Pancreas (tissue), 10 donors: ENCODE data around the gene AOAH. TPM values are rescaled to one million over a fixed set of nuclear protein-coding genes. Genes with fewer than 3 reads are reported as not detected.

Source experiments
- ATAC-seq, 4 donors: fragments of 200-7000 bp; cut with Tn5 transposase; one replicate each; pipeline versions ENCODE4 v1.8.0 to v1.9.1; 2020; ENCODE audit warnings: mild to moderate bottlenecking in 4 of 4, moderate library complexity in 4 of 4
- DNase-seq, 6 donors: peaks; one replicate each; pipeline ENCODE4 v3.0.0-alpha.2; 2020
- FAIRE-seq: peaks from 2 replicates; lab custom pipeline; 2012; peaks lifted over from hg19 to GRCh38; lab: Jason Lieb, UNC
- H3K27ac ChIP-seq, 4 donors: fragments of 200-600 bp; sonication (generic); 1 replicate in 3 of 4; 2 replicates in 1 of 4; pipeline versions ENCODE4 v1.5.0 to v1.8.0; 2020
- H3K27me3 ChIP-seq, 4 donors: fragments of 200-600 bp; one replicate each; pipeline ENCODE4 v1.8.0; 2021
- H3K36me3 ChIP-seq, 3 donors: fragments of 200-600 bp; sonication (generic) in 1 of 3; one replicate each; pipeline versions ENCODE4 v1.5.0 to v1.8.0; 2020 to 2021
- H3K4me1 ChIP-seq, 3 donors: fragments of 200-600 bp; one replicate each; pipeline ENCODE4 v1.8.0; 2021
- H3K4me3 ChIP-seq, 4 donors: fragments of 200-600 bp; sonication (generic) in 2 of 4; one replicate each; pipeline versions ENCODE4 v1.5.0 to v1.8.0; 2020 to 2021
- H3K9me3 ChIP-seq, 4 donors: fragments of 200-600 bp; one replicate each; pipeline ENCODE4 v1.8.0; 2021
- CTCF ChIP-seq, 4 donors: fragments of 200-600 bp; sonication (generic) in 3 of 4; IDR thresholded peaks; one replicate each; pipeline versions ENCODE4 v1.5.0 to v1.8.0; 2021; ENCODE audit warnings: antibody characterized with exemption in 4 of 4
- WGBS, 2 donors: extraction: QIAGEN DNeasy Blood & Tissue Kit; methylation state at CpG; one replicate each; pipeline ENCODE4 v1.1.7; 2013; 5-methylcytosine and 5-hydroxymethylcytosine counted together
- intact Hi-C, 3 donors: fragments of 100-400 bp; cut with DNase I; formaldehyde crosslinking; loops; one replicate each; pipeline versions ENCODE4 v1.11.1 to v1.14.2; 2022
- polyA plus RNA-seq, 2 donors: library from polyadenylated mRNA; stranded (reverse); fragments of 200-250 nt; gene quantifications; one replicate each; pipeline ENCODE4 v1.2.3, GENCODE V29; 2013
- total RNA-seq, 6 donors: library from RNA; stranded (reverse); fragmentation: NEBNext Ultra II Directional in 4 of 6; extraction: Animal tissue kit (Norgen Biotek cat#: 25700) in 4 of 6; gene quantifications; one replicate each; pipeline versions ENCODE4 v1.2.1 to v1.2.4, GENCODE V29; 2021 to 2023
- donor health status: healthy with polysubstance abuse.
- donor health status: DM: no; HTN: no; CAD: no; lungs with moderate emphysema.
- donor health status: DM: no; HTN: no; CAD: no.
- donor health status: control.
- donor health status: control.
- donor health status: Bipolar disorder and iron deficiency.
- donor health status: DM: yes; HTN: yes; CAD: no.
- donor health status: DM: no; HTN: no; CAD: no.
- donor health status: DM: no; HTN: no; CAD: no.
- donor health status: DM: yes; HTN: yes; CAD: no.

The AOAH gene
- total and polyA plus RNA-seq, 8 donors: 0.79 to 9.0 (median 2.1) TPM

GRCh38 chr7:36545291-36545690 lies 179.0 kb downstream of the AOAH start:
- Histone ChIP-seq H3K4me3 (no peak overlapping the region), H3K4me1 (no peaks in the 10 kb centered on the region), H3K36me3 (no peaks in the 10 kb centered on the region), H3K9me3 (no peaks in the 10 kb centered on the region), H3K27ac (no peak overlapping the region), H3K27me3 (no peaks in the 10 kb centered on the region)
- DNase-seq (no peak), ATAC-seq (no peak), FAIRE-seq (no peak)
- TF ChIP-seq CTCF (IDR thresholded peaks at IDR 0.05): no peak
- intact Hi-C loops: no loop called here
- WGBS, 2 donors: 69 to 70% methylated on average over 2 of the region's 2 CpGs

GRCh38 chr7:36538126-36538525 lies 186.2 kb downstream of the AOAH start:
- Histone ChIP-seq H3K27ac (no peak overlapping the region), H3K4me3 (no peak overlapping the region), H3K4me1 (no peaks in the 10 kb centered on the region), H3K36me3 (no peaks in the 10 kb centered on the region), H3K27me3 (no peaks in the 10 kb centered on the region), H3K9me3 (no peaks in the 10 kb centered on the region)
- ATAC-seq (no peak), DNase-seq (no peak), FAIRE-seq (no peak)
- intact Hi-C loops: no loop called here
- 71 to 80% methylated on average over 7 of the region's 7 CpGs for WGBS, 2 donors
- TF ChIP-seq CTCF (IDR thresholded peaks at IDR 0.05): no peak

GRCh38 chr7:36535866-36536664 lies 188.2 kb downstream of the AOAH start:
- intact Hi-C loops: no loop called here
- no peak overlapping the region for H3K4me3 ChIP-seq
- no peak for DNase-seq
- H3K9me3 ChIP-seq: no peaks in the 10 kb centered on the region
- H3K27ac ChIP-seq: no peak overlapping the region
- no peaks in the 10 kb centered on the region for H3K36me3 ChIP-seq
- WGBS, 2 donors: 88 to 91% methylated on average over 9 of the region's 9 CpGs
- H3K27me3 ChIP-seq: no peaks in the 10 kb centered on the region
- TF ChIP-seq CTCF (IDR thresholded peaks at IDR 0.05): no peak
- no peak for FAIRE-seq
- no peaks in the 10 kb centered on the region for H3K4me1 ChIP-seq
- no peak for ATAC-seq

GRCh38 chr7:36533717-36534116 lies 190.6 kb downstream of the AOAH start:
- DNase-seq (no peak), ATAC-seq (no peak), FAIRE-seq (no peak)
- H3K9me3 ChIP-seq: no peaks in the 10 kb centered on the region
- intact Hi-C loops: no loop called here
- 92 to 93% methylated on average over 7 of the region's 7 CpGs for WGBS, 2 donors
- H3K4me1 ChIP-seq: no peaks in the 10 kb centered on the region
- no peaks in the 10 kb centered on the region for H3K36me3 ChIP-seq
- no peaks in the 10 kb centered on the region for H3K27me3 ChIP-seq
- H3K27ac ChIP-seq: no peak overlapping the region
- TF ChIP-seq CTCF (IDR thresholded peaks at IDR 0.05): no peak
- H3K4me3 ChIP-seq: no peak overlapping the region

- DNase-seq (no peak), FAIRE-seq (no peak), ATAC-seq (no peak)
- H3K27me3 ChIP-seq: no peaks in the 10 kb centered on the region
- no peaks in the 10 kb centered on the region for H3K4me1 ChIP-seq
- no peak for TF ChIP-seq CTCF (IDR thresholded peaks at IDR 0.05)
- WGBS, 2 donors: 82 to 86% methylated on average over 5 of the region's 5 CpGs
- H3K4me3 ChIP-seq: no peak overlapping the region
- H3K36me3 ChIP-seq: no peaks in the 10 kb centered on the region
- no peaks in the 10 kb centered on the region for H3K9me3 ChIP-seq
- intact Hi-C loops: no loop called here
- no peak overlapping the region for H3K27ac ChIP-seq
These were observed 191.3 kb downstream of the AOAH start for GRCh38 chr7:36532981-36533499.
